DOHH2 (cell line): ENCODE data around the gene SELL.
"Not testable (repeated sequence)": the region's sequence is repeated elsewhere in the genome, so short reads cannot be mapped to it uniquely, and the experiment has no call there.

Experiments used
- H3F3A ChIP-seq: fragments of 200-600 bp; sonication (generic), shearing (Covaris generic); 2 replicates; pipeline ENCODE4 v1.6.0; 2016; ENCODE audit warnings: antibody characterized with exemption, mild to moderate bottlenecking; ENCODE audit not compliant: control insufficient read depth, insufficient read depth
- H3K27ac ChIP-seq: fragments of 200-600 bp; sonication (generic); 2 replicates; pipeline ENCODE4 v1.5.1; 2014; ENCODE audit warnings: low read depth, mild to moderate bottlenecking, low read length, moderate library complexity
- H3K27me3 ChIP-seq: fragments of 200-600 bp; sonication (generic); 2 replicates; pipeline ENCODE4 v1.6.1; 2014; ENCODE audit warnings: mild to moderate bottlenecking, low read length, mixed read lengths; ENCODE audit not compliant: control insufficient read depth
- H3K36me3 ChIP-seq: fragments of 200-600 bp; sonication (generic); 2 replicates; pipeline ENCODE4 v1.6.1; 2014; ENCODE audit warnings: mild to moderate bottlenecking, low read length, moderate library complexity, mixed read lengths; ENCODE audit not compliant: control insufficient read depth
- H3K4me1 ChIP-seq: fragments of 200-600 bp; sonication (generic); 2 replicates; pipeline ENCODE4 v1.6.1; 2014; ENCODE audit warnings: mild to moderate bottlenecking, low read length, mixed read lengths; ENCODE audit not compliant: control insufficient read depth
- H3K4me2 ChIP-seq: fragments of 200-600 bp; sonication (generic); 2 replicates; pipeline ENCODE4 v1.6.0; 2014; ENCODE audit warnings: mild to moderate bottlenecking, low read length, moderate library complexity
- H3K4me3 ChIP-seq: fragments of 200-600 bp; sonication (generic); 2 replicates; pipeline ENCODE4 v1.5.1; 2014; ENCODE audit warnings: mild to moderate bottlenecking, low read length, mixed read lengths
- H3K79me2 ChIP-seq: fragments of 200-600 bp; sonication (generic); 2 replicates; pipeline ENCODE4 v1.6.1; 2014; ENCODE audit warnings: mild to moderate bottlenecking, low read length, mixed read lengths; ENCODE audit not compliant: control insufficient read depth
- H3K9me2 ChIP-seq: fragments of 200-600 bp; sonication (generic); replicated peaks from 2 replicates; pipeline ENCODE4 v1.6.1; 2014; ENCODE audit warnings: mild to moderate bottlenecking, low read length, mixed read lengths; ENCODE audit not compliant: control insufficient read depth
- H3K9me3 ChIP-seq: fragments of 200-600 bp; sonication (generic); 2 replicates; pipeline ENCODE4 v1.6.1; 2014; ENCODE audit warnings: antibody characterized with exemption, low read length, mixed read lengths; ENCODE audit not compliant: control insufficient read depth, insufficient read depth
- H4K20me1 ChIP-seq: fragments of 200-600 bp; sonication (generic); 2 replicates; pipeline ENCODE4 v1.6.0; 2014; ENCODE audit warnings: low read depth, mild to moderate bottlenecking, antibody characterized with exemption, low read length, moderate library complexity; ENCODE audit not compliant: control insufficient read depth, insufficient read depth
- CTCF ChIP-seq: fragments of 200-600 bp; sonication (generic); IDR thresholded peaks from one replicate; pipeline ENCODE4 v1.5.1; 2014; ENCODE audit warnings: antibody characterized with exemption, mild to moderate bottlenecking, low read depth, low read length; ENCODE audit not compliant: poor library complexity, severe bottlenecking
- EZH2phosphoT487 ChIP-seq: fragments of 200-600 bp; sonication (generic); IDR thresholded peaks from 2 replicates; pipeline ENCODE4 v1.6.1; 2017; ENCODE audit warnings: borderline replicate concordance, mild to moderate bottlenecking, antibody characterized with exemption, low read length, moderate library complexity, mixed read lengths

SELL gene

GRCh38 chr1:169692756-169693460 lies 18.5 kb downstream of the SELL start:
- H3K4me2 ChIP-seq = peak overlapping the region; percentile 24
- H3F3A ChIP-seq = peaks cover 16% of the 10 kb centered on the region
- H3K4me3 ChIP-seq = no peak overlapping the region
- H3K27ac ChIP-seq = no peak overlapping the region
- no peaks in the 10 kb centered on the region for H3K27me3 ChIP-seq
- H3K9me2 ChIP-seq = no peaks in the 10 kb centered on the region
- H3K79me2 ChIP-seq = no peaks in the 10 kb centered on the region
- TF ChIP-seq EZH2phosphoT487 (no peak), CTCF (no peak)
- no peaks in the 10 kb centered on the region for H4K20me1 ChIP-seq
- peaks cover 11% of the 10 kb centered on the region for H3K36me3 ChIP-seq
- H3K4me1 ChIP-seq = peaks cover 91% of the 10 kb centered on the region
- no peaks in the 10 kb centered on the region for H3K9me3 ChIP-seq

- no peak overlapping the region for H3K4me3 ChIP-seq
- no peaks in the 10 kb centered on the region for H3K27me3 ChIP-seq
- no peak overlapping the region for H3K27ac ChIP-seq
- H3F3A ChIP-seq = peaks cover 9% of the 10 kb centered on the region
- H3K4me1 ChIP-seq = peaks cover 67% of the 10 kb centered on the region
- no peaks in the 10 kb centered on the region for H3K9me2 ChIP-seq
- peaks cover 5% of the 10 kb centered on the region for H3K36me3 ChIP-seq
- H3K79me2 ChIP-seq = no peaks in the 10 kb centered on the region
- no peaks in the 10 kb centered on the region for H4K20me1 ChIP-seq
- no peak for TF ChIP-seq EZH2phosphoT487
- TF ChIP-seq CTCF = no peak
- no peaks in the 10 kb centered on the region for H3K9me3 ChIP-seq
- no peak overlapping the region for H3K4me2 ChIP-seq
Observed at GRCh38 chr1:169690489-169690888, 20.9 kb downstream of the SELL start.

GRCh38 chr1:169689395-169689794 lies 22.0 kb downstream of the SELL start:
- no peaks in the 10 kb centered on the region for H4K20me1 ChIP-seq
- H3K9me3 ChIP-seq = no peaks in the 10 kb centered on the region
- peaks cover under 1% of the 10 kb centered on the region; the same call in 1 of the 2 replicates for H3F3A ChIP-seq
- TF ChIP-seq CTCF = no peak
- TF ChIP-seq EZH2phosphoT487 = no peak
- no peak overlapping the region for H3K4me3 ChIP-seq
- H3K9me2 ChIP-seq = no peaks in the 10 kb centered on the region
- peaks cover 60% of the 10 kb centered on the region for H3K4me1 ChIP-seq
- no peaks in the 10 kb centered on the region for H3K79me2 ChIP-seq
- no peaks in the 10 kb centered on the region for H3K27me3 ChIP-seq
- H3K27ac ChIP-seq = no peak overlapping the region
- H3K4me2 ChIP-seq = no peak overlapping the region
- H3K36me3 ChIP-seq = no peaks in the 10 kb centered on the region; the same call in 1 of the 2 replicates

GRCh38 chr1:169688377-169688776 lies 23.0 kb downstream of the SELL start:
- H3F3A ChIP-seq = not testable (repeated sequence)

More at GRCh38 chr1:169688377-169688776, 23.0 kb downstream of the SELL start:
- not testable (repeated sequence) for H3K4me3 ChIP-seq, H3K4me2 ChIP-seq, H3K27me3 ChIP-seq, H3K9me3 ChIP-seq, H4K20me1 ChIP-seq, H3K27ac ChIP-seq, H3K36me3 ChIP-seq, H3K9me2 ChIP-seq, H3K79me2 ChIP-seq
- peaks cover 60% of the 10 kb centered on the region for H3K4me1 ChIP-seq
